Nephron progenitor cell (in vitro differentiated cells): Measurements from ENCODE around the gene RALBP1.

Experiments used
- DNase-seq: peaks from one replicate; pipeline ENCODE4 v3.0.0; 2021
- H3K27ac Mint-ChIP-seq: 2 replicates; pipeline ENCODE4 v1.8.0; 2021; ENCODE audit warnings: mild to moderate bottlenecking, moderate library complexity, mixed read lengths
- H3K27me3 Mint-ChIP-seq: 2 replicates; pipeline ENCODE4 v1.8.0; 2021; ENCODE audit warnings: mild to moderate bottlenecking, low read depth, mixed read lengths; ENCODE audit not compliant: poor library complexity
- H3K36me3 Mint-ChIP-seq: 2 replicates; pipeline ENCODE4 v1.8.0; 2021; ENCODE audit warnings: low read depth, mixed read lengths
- H3K4me1 Mint-ChIP-seq: 2 replicates; pipeline ENCODE4 v1.8.0; 2021; ENCODE audit warnings: mixed read lengths
- H3K4me3 Mint-ChIP-seq: 2 replicates; pipeline ENCODE4 v1.8.0; 2021; ENCODE audit warnings: mild to moderate bottlenecking, moderate library complexity, mixed read lengths
- H3K9me3 Mint-ChIP-seq: 2 replicates; pipeline ENCODE4 v1.8.0; 2021; ENCODE audit warnings: mild to moderate bottlenecking, moderate library complexity, mixed read lengths
- CTCF ChIP-seq: fragments of 200-600 bp; sonication (generic); IDR thresholded peaks from 2 replicates; pipeline ENCODE4 v1.5.0; 2021; ENCODE audit warnings: antibody characterized with exemption

RALBP1 gene

GRCh38 chr18:9545029-9545428, 69.7 kb downstream of the RALBP1 start:
- Mint-ChIP-seq H3K4me1 (no peaks in the 10 kb centered on the region), H3K27ac (no peak overlapping the region), H3K4me3 (no peak overlapping the region), H3K27me3 (no peaks in the 10 kb centered on the region), H3K36me3 (peaks cover 63% of the 10 kb centered on the region), H3K9me3 (no peaks in the 10 kb centered on the region)
- DNase-seq, result no peak
- no peak for TF ChIP-seq CTCF

- Mint-ChIP-seq H3K27me3 (no peaks in the 10 kb centered on the region), H3K27ac (peak overlapping the region; percentile 86), H3K36me3 (peaks cover 76% of the 10 kb centered on the region), H3K9me3 (no peaks in the 10 kb centered on the region), H3K4me3 (no peak overlapping the region), H3K4me1 (no peaks in the 10 kb centered on the region)
- TF ChIP-seq CTCF, result no peak
- no peak for DNase-seq
These were observed 71.2 kb downstream of the RALBP1 start for GRCh38 chr18:9546468-9546867.

GRCh38 chr18:9547782-9548181, 72.5 kb downstream of the RALBP1 start:
- peaks cover 86% of the 10 kb centered on the region for H3K36me3 Mint-ChIP-seq

GRCh38 chr18:9549405-9549804, 74.1 kb downstream of the RALBP1 start:
- Mint-ChIP-seq H3K4me1 (no peaks in the 10 kb centered on the region), H3K4me3 (no peak overlapping the region), H3K27me3 (no peaks in the 10 kb centered on the region), H3K9me3 (peaks cover 21% of the 10 kb centered on the region), H3K27ac (no peak overlapping the region), H3K36me3 (peaks cover 95% of the 10 kb centered on the region)
- TF ChIP-seq CTCF, result no peak
- DNase-seq, result no peak

More at GRCh38 chr18:9547782-9548181, 72.5 kb downstream of the RALBP1 start:
- no peaks in the 10 kb centered on the region for H3K4me1 Mint-ChIP-seq
- TF ChIP-seq CTCF, result no peak
- no peaks in the 10 kb centered on the region for H3K27me3 Mint-ChIP-seq
- no peak for DNase-seq
- peaks cover 8% of the 10 kb centered on the region for H3K9me3 Mint-ChIP-seq
- H3K27ac Mint-ChIP-seq, result no peak overlapping the region
- no peak overlapping the region for H3K4me3 Mint-ChIP-seq

GRCh38 chr18:9550429-9550828, 75.1 kb downstream of the RALBP1 start:
- peaks cover 96% of the 10 kb centered on the region for H3K36me3 Mint-ChIP-seq
- H3K27me3 Mint-ChIP-seq, result no peaks in the 10 kb centered on the region
- peaks cover 25% of the 10 kb centered on the region for H3K9me3 Mint-ChIP-seq
- DNase-seq, result no peak
- no peaks in the 10 kb centered on the region for H3K4me1 Mint-ChIP-seq
- no peak overlapping the region for H3K27ac Mint-ChIP-seq
- H3K4me3 Mint-ChIP-seq, result no peak overlapping the region
- TF ChIP-seq CTCF, result no peak

GRCh38 chr18:9552191-9552590, 76.9 kb downstream of the RALBP1 start:
- Mint-ChIP-seq H3K27me3 (no peaks in the 10 kb centered on the region), H3K36me3 (peaks cover 97% of the 10 kb centered on the region), H3K9me3 (peaks cover 25% of the 10 kb centered on the region), H3K4me1 (no peaks in the 10 kb centered on the region), H3K27ac (no peak overlapping the region), H3K4me3 (no peak overlapping the region)
- TF ChIP-seq CTCF, result no peak
- no peak for DNase-seq
